Progenitor cell of endocrine pancreas (in vitro differentiated cells): ENCODE measurements around the gene DMAC2. TPM values are rescaled to one million over a fixed set of nuclear protein-coding genes. Genes with fewer than 3 reads are reported as not detected.

ENCODE experiments used
- DNase-seq: peaks from one replicate; pipeline ENCODE4 v3.0.0; 2021; ENCODE audit warnings: low spot score; ENCODE audit not compliant: unreplicated experiment
- H3K27ac Mint-ChIP-seq: 2 replicates; pipeline ENCODE4 v1.8.0; 2021; ENCODE audit warnings: mild to moderate bottlenecking, moderate library complexity, mixed read lengths
- H3K27me3 Mint-ChIP-seq: 2 replicates; pipeline ENCODE4 v1.8.0; 2021; ENCODE audit warnings: mixed read lengths
- H3K36me3 Mint-ChIP-seq: 2 replicates; pipeline ENCODE4 v1.8.0; 2022; ENCODE audit warnings: mixed read lengths; ENCODE audit not compliant: insufficient read depth
- H3K4me1 Mint-ChIP-seq: 2 replicates; pipeline ENCODE4 v1.8.0; 2021; ENCODE audit warnings: low read depth, mixed read lengths
- H3K4me3 Mint-ChIP-seq: 2 replicates; pipeline ENCODE4 v1.8.0; 2021; ENCODE audit warnings: low read depth, mild to moderate bottlenecking, moderate library complexity, mixed read lengths
- H3K9me3 Mint-ChIP-seq: 2 replicates; pipeline ENCODE4 v1.8.0; 2021; ENCODE audit warnings: low read depth, mixed read lengths
- CTCF ChIP-seq: fragments of 200-600 bp; sonication (generic); IDR thresholded peaks from one replicate; pipeline ENCODE4 v1.5.0; 2021; ENCODE audit warnings: antibody characterized with exemption, mild to moderate bottlenecking; ENCODE audit not compliant: unreplicated experiment
- total RNA-seq: library from RNA; stranded (reverse); gene quantifications from 2 replicates; pipeline ENCODE4 v1.2.1, GENCODE V29; 2021

DMAC2 gene
- total RNA-seq, 1 donor from 2014 or later = 54.1 TPM

GRCh38 chr19:41397086-41398049 is 42.3 kb downstream of the DMAC2 start, which contains the start of the genes BCKDHA and EXOSC5:
Gene BCKDHA (plus strand): TSS chr19:41397818. CDS start chr19:41397828, 10 bp downstream.
Gene EXOSC5 (minus strand): TSS chr19:41397359. CDS start chr19:41397328, 31 bp downstream.
- H3K27ac Mint-ChIP-seq = peak within 1 kb of the TSS; percentile 100
- H3K4me3 Mint-ChIP-seq = peak within 1 kb of the TSS; percentile 100
- H3K27me3 Mint-ChIP-seq = no peaks in the 10 kb centered on the region
- no peak for TF ChIP-seq CTCF
- H3K36me3 Mint-ChIP-seq = no peaks in the 10 kb centered on the region
- H3K9me3 Mint-ChIP-seq = no peaks in the 10 kb centered on the region
- peaks cover 24% of the 10 kb centered on the region for H3K4me1 Mint-ChIP-seq
- peak; percentile 98 for DNase-seq

GRCh38 chr19:41395355-41395754 is 44.4 kb downstream of the DMAC2 start:
- Mint-ChIP-seq H3K9me3 (no peaks in the 10 kb centered on the region), H3K27me3 (no peaks in the 10 kb centered on the region), H3K36me3 (peaks cover 1% of the 10 kb centered on the region), H3K4me3 (no peak overlapping the region), H3K4me1 (peaks cover 24% of the 10 kb centered on the region), H3K27ac (peak overlapping the region; percentile 30)
- DNase-seq = no peak
- TF ChIP-seq CTCF = no peak

- Mint-ChIP-seq H3K27ac (no peak overlapping the region), H3K27me3 (no peaks in the 10 kb centered on the region), H3K4me1 (peaks cover 12% of the 10 kb centered on the region), H3K9me3 (no peaks in the 10 kb centered on the region), H3K4me3 (no peak overlapping the region), H3K36me3 (peaks cover 1% of the 10 kb centered on the region)
- no peak for TF ChIP-seq CTCF
- DNase-seq = no peak
Observed at GRCh38 chr19:41392775-41393174, 46.9 kb downstream of the DMAC2 start.

- Mint-ChIP-seq H3K4me3 (no peak overlapping the region), H3K9me3 (no peaks in the 10 kb centered on the region), H3K36me3 (peaks cover 1% of the 10 kb centered on the region), H3K27ac (no peak overlapping the region), H3K27me3 (no peaks in the 10 kb centered on the region), H3K4me1 (peaks cover 6% of the 10 kb centered on the region)
- no peak for DNase-seq
- TF ChIP-seq CTCF = no peak
Observed at GRCh38 chr19:41391618-41392017, 48.1 kb downstream of the DMAC2 start.

- TF ChIP-seq CTCF = no peak
- no peak overlapping the region for H3K27ac Mint-ChIP-seq
- peaks cover 3% of the 10 kb centered on the region for H3K36me3 Mint-ChIP-seq
- no peak for DNase-seq
- no peaks in the 10 kb centered on the region for H3K27me3 Mint-ChIP-seq
- no peak overlapping the region for H3K4me3 Mint-ChIP-seq
- no peaks in the 10 kb centered on the region for H3K9me3 Mint-ChIP-seq
- no peaks in the 10 kb centered on the region for H3K4me1 Mint-ChIP-seq
Observed at GRCh38 chr19:41386442-41386841, 53.3 kb downstream of the DMAC2 start.
